ENCODE results near the gene TRPM5.

GRCh38 chr11:2447951-2448650 lies 3.8 kb upstream of the TRPM5 start:
- TF ChIP-seq ELF1 (IDR thresholded peaks at IDR 0.05) (no peak), SIN3A (IDR thresholded peaks at IDR 0.05; ENCODE audit: borderline replicate concordance, low read depth, low read length) (no peak), POLR2AphosphoS5 (IDR thresholded peaks at IDR 0.05; ENCODE audit: low read depth, low read length) (no peak), RFX5 (IDR thresholded peaks at IDR 0.05; ENCODE audit: low read length) (no peak), CTCF (IDR thresholded peaks at IDR 0.05) (no peak), USF2 (IDR thresholded peaks at IDR 0.05; ENCODE audit: borderline replicate concordance, low read depth, low read length) (no peak), TCF12 (IDR thresholded peaks at IDR 0.05) (no peak), MXI1 (IDR thresholded peaks at IDR 0.05; ENCODE audit: low read depth, low read length) (no peak), MAX (IDR thresholded peaks at IDR 0.05; ENCODE audit: low read depth) (no peak), CHD2 (IDR thresholded peaks at IDR 0.05; ENCODE audit: low read length, partially characterized antibody) (no peak)
- TF ChIP-seq, protein P1, sequence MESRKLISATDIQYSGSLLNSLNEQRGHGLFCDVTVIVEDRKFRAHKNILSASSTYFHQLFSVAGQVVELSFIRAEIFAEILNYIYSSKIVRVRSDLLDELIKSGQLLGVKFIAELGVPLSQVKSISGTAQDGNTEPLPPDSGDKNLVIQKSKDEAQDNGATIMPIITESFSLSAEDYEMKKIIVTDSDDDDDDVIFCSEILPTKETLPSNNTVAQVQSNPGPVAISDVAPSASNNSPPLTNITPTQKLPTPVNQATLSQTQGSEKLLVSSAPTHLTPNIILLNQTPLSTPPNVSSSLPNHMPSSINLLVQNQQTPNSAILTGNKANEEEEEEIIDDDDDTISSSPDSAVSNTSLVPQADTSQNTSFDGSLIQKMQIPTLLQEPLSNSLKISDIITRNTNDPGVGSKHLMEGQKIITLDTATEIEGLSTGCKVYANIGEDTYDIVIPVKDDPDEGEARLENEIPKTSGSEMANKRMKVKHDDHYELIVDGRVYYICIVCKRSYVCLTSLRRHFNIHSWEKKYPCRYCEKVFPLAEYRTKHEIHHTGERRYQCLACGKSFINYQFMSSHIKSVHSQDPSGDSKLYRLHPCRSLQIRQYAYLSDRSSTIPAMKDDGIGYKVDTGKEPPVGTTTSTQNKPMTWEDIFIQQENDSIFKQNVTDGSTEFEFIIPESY (IDR thresholded peaks at IDR 0.05; ENCODE audit: borderline replicate concordance, low read depth) = no peak

Measured in SK-N-SH (cell line).